A375 (cell line): ENCODE measurements around the gene BRD9. TPM values are rescaled to one million over a fixed set of nuclear protein-coding genes. Genes with fewer than 3 reads are reported as not detected.

ENCODE experiments used
- total RNA-seq: library from RNA; depleted of rRNA; stranded (reverse); fragments of >200 nt; shearing (Covaris generic); gene quantifications from 2 replicates; pipeline ENCODE4 v1.2.3, GENCODE V29; 2014; rRNA removed

BRD9 gene
- 61.0 and 66.9 TPM in 2 replicates for total RNA-seq

DNA sequence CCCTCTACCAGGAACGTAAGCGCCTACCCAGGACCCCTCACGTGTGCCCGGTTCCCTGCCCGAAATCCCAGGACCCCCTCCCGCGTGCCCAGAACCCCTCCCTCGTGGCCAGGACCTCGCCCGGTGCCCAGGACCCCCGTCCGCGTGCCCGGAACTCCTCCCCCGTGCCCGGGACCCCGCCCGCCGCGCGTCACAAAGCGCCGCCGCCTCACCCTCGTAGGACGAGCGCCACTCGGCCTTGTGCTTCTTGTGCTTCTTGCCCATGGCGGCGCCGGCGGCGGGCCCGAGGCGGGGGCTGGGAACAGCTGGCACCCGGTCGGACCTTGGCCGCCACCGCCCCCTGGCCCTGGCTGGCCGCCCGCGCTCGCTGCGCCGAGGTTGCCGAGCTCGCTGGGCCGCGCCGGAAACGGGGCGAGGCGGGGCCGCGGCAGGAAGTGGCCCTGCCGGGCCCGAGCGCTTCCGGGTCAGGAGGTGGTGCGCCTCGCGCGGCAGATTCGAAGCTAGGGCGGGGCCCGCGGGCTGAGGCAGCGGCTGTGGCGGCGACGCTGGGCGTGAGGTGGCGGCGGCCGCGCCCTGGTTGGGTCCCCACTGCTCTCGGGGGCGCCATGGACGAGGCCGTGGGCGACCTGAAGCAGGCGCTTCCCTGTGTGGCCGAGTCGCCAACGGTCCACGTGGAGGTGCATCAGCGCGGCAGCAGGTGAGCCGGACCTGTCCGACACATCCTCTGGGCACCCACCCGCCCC, at the start of gene BRD9, which contains the start of gene TRIP13:
TSS of gene BRD9 (minus strand) at position 408 of the 743 bp plus-strand sequence. CDS start at position 264, 144 bp downstream.
TSS of gene TRIP13 (plus strand) at position 491 of the 743 bp plus-strand sequence. CDS start at position 606, 115 bp downstream.

DNA sequence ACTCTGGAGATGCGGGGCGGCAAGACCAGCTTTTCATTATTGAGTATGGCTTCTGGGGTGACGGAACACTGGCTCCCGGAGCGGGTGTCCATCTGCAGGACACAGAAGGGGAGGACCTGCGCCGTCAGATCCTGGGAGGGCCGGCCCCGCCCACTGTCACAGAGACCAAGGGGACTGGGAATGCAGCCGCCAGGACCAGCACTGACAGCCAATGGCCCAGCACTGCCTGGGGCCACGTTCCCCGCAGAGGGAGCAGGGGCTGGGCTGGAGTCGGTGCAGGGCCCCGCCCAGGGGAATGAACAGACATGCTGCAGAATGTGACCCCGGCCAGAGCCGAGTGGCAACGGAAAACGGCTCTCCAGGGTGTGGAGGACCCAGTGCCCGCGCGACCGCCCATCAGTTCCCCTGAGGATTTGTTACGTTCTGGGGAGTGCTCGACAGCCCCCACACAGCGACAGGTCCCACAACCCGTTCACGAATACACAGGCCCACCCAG, 42.0 kb downstream of the BRD9 start, which contains the start of gene ZDHHC11:
TSS of gene ZDHHC11 (minus strand) at position 476 of the 496 bp plus-strand sequence. CDS start at position 92, 384 bp downstream.

Other genes with a start within 250 kb of the BRD9 start
- gene TPPP, start 199.4 kb downstream of the BRD9 start, total RNA-seq, result 0.11 and 0.30 TPM in 2 replicates
- 0.05 and 0.26 TPM in 2 replicates for gene ZDHHC11B, start 108.1 kb downstream of the BRD9 start, total RNA-seq
- gene ZDHHC11, start 41.8 kb downstream of the BRD9 start, total RNA-seq, result 15.5 and 16.0 TPM in 2 replicates
- gene TRIP13, start 83 bp upstream of the BRD9 start, total RNA-seq, result 65.7 and 71.6 TPM in 2 replicates
- gene NKD2, start 116.0 kb upstream of the BRD9 start, total RNA-seq, result 0.49 and 0.72 TPM in 2 replicates
- gene SLC12A7, start 219.3 kb upstream of the BRD9 start, total RNA-seq, result 23.5 and 31.1 TPM in 2 replicates